ES-I3 (cell line): Measurements from ENCODE around the gene RBM27.
"Not testable (repeated sequence)": the region's sequence is repeated elsewhere in the genome, so short reads cannot be mapped to it uniquely, and the experiment has no call there.

ENCODE experiments used
- H3K36me3 ChIP-seq: 2 replicates; pipeline ENCODE4 v1.6.1; 2013; ENCODE audit warnings: mild to moderate bottlenecking, low read length, control low read depth, moderate library complexity; ENCODE audit not compliant: insufficient read depth
- H3K4me1 ChIP-seq: 2 replicates; pipeline ENCODE4 v1.6.1; 2013; ENCODE audit warnings: mild to moderate bottlenecking, control low read depth, low read length; ENCODE audit not compliant: insufficient read depth
- H3K9ac ChIP-seq: 2 replicates; pipeline ENCODE4 v1.6.1; 2013; ENCODE audit warnings: low read depth, mild to moderate bottlenecking, low read length, moderate library complexity
- H3K9me3 ChIP-seq: 2 replicates; pipeline ENCODE4 v1.6.1; 2013; ENCODE audit warnings: mild to moderate bottlenecking, low read length, moderate library complexity; ENCODE audit not compliant: control insufficient read depth, insufficient read depth

The RBM27 gene

DNA sequence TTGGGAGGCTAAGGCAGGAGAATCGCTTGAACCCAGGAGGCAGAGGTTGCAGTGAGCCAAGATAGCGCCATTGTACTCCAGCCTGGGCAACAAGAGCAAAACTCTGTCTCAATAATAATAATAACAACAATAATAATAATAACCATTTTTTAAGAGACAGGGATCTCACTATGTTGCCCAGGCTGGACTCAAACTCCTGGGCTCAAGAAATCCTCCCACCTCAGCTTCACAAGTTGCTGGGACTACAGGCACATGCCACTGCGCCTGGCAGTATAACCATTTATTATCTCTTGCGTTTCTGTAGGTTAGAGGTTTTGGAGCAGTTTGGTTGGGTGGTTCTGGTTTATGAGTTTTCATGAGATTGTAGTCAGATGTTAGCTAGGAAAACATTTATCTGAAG, 8.4 kb upstream of the RBM27 start:
- not testable (repeated sequence) for H3K9ac ChIP-seq, H3K36me3 ChIP-seq, H3K9me3 ChIP-seq, H3K4me1 ChIP-seq

DNA sequence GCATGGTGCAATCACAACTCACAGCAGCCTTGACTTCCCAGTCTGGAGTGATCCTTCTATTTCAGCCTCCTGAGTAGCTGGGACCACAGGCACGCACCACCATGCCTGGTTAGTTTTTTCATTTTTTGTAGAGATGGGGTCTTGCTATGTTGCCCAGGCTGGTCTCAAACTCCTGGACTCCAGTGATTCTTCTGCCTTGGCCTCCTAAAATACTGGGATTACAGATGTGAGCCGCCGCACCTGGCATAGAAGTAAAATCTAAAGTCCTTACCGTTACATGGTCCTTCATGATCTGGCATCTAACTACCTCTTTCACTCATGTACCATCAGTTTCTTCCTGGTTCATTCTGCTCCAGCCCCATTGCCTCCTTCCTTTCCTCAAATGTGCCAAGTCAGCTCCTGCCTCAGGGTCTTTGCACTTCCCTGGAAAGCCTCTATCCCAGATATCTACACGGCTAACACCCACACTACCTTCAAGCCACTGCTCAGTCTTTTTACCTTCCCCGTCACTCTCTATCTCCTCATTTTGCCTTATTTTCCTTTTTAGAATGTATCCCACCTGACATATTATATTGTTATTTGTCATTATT, 6.9 kb upstream of the RBM27 start:
- no peaks in the 10 kb centered on the region for H3K4me1 ChIP-seq
- no peaks in the 10 kb centered on the region for H3K36me3 ChIP-seq
- no peak overlapping the region for H3K9ac ChIP-seq
- no peaks in the 10 kb centered on the region for H3K9me3 ChIP-seq

DNA sequence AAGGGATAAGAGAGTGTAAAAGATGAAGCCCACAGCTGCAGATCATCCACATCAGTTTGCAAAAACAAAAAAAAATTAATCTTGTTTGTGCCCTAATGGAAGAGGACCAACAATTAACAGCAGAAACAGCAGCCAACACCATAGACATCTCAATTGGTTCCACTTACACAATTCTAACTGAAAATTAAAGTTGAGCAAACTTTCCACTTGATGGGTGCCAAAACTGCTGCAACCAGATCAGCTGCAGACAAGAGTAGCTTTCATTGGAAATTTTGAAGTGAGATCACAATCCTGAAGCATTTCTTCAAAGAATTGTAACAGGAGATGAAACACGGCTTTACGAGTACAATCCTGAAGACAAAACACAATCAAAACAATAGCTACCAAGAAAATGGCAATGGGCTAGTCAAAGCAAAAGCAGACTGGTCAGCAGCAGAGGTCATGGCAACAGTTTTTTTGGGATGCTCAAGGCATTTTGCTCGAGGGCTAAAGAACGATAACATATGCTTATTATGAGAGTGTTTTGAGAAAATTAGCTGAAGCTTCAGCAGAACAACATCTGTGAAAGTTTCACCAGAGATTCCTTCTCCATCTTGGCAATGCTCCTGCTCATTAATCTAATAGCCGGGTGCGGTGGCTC, 4.1 kb upstream of the RBM27 start:
- H3K9me3 ChIP-seq = no peaks in the 10 kb centered on the region
- H3K4me1 ChIP-seq = no peaks in the 10 kb centered on the region
- no peak overlapping the region for H3K9ac ChIP-seq
- no peaks in the 10 kb centered on the region for H3K36me3 ChIP-seq

DNA sequence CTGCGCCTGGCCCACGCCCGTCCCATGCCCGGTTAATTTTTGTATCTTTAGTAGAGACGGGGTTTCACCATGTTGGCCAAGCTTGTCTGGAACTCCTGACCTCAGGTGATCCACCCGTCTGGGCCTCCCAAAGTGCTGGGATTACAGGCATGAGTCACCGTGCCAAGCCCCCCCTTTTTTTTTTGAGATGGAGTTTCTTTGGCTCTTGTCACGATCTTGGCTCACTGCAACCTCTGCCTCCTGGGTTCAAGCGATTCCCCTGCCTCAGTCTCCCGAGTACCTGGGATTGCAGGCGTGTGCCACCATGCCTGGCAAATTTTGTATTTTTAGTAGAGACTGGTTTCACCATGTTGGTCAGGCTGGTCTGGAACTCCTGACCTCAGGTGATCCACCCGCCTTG, 1.6 kb upstream of the RBM27 start:
- not testable (repeated sequence) for H3K4me1 ChIP-seq, H3K36me3 ChIP-seq, H3K9ac ChIP-seq, H3K9me3 ChIP-seq

DNA sequence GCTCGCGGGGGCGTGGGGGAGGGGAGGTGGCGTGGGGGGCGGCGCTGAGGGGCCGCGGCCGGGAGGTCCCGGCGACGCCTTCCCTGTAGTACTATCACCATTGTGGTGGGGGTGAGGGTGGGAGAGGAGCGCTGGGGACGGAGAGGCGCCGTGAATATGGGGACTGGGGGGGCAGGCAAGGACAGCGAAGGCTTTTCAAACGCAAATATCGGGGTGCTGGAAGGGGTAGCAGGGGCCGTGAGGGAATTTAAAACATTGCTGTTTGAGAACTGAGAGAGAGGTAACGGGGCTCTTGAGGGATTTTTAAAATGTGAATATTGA, 427 bp downstream of the RBM27 start:
- Histone ChIP-seq H3K9me3 (no peaks in the 10 kb centered on the region), H3K9ac (peak overlapping the region; percentile 92), H3K4me1 (no peaks in the 10 kb centered on the region), H3K36me3 (no peaks in the 10 kb centered on the region)

DNA sequence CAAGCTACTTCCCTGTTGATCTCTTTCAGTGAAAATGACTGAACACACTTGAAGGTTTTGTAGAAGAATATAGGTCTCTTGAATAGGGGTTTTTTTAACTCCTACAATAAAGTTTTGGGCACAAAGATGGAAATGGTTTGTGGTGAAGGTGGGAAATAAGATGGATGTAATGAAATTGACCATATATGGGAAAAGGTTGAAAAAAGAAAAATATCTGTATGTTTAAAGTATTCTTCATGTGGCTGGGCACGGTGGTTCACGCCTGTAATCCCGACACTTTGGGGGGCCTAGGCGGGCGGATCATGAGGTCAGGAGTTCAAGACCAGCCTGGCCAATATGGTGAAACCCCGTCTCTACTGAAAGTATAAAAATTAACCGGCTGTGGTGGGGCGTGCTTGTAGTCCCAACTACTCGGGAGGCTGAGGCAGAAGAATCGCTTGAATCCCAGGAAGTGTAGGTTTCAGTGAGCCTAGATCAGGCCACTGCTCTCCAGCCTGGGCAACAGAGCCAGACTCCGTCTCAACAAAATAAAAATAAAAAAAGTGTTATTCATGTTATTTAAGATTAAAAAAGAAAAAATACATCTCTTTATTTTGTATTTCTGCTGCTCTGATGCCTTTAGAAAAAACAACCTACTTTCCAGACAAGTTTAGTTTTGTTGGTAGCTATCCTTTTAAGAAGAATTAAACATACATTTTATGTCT, 2.2 kb downstream of the RBM27 start:
- Histone ChIP-seq H3K4me1 (no peaks in the 10 kb centered on the region), H3K36me3 (no peaks in the 10 kb centered on the region), H3K9ac (peak overlapping the region; percentile 14; the same call in 1 of the 2 replicates), H3K9me3 (no peaks in the 10 kb centered on the region)

DNA sequence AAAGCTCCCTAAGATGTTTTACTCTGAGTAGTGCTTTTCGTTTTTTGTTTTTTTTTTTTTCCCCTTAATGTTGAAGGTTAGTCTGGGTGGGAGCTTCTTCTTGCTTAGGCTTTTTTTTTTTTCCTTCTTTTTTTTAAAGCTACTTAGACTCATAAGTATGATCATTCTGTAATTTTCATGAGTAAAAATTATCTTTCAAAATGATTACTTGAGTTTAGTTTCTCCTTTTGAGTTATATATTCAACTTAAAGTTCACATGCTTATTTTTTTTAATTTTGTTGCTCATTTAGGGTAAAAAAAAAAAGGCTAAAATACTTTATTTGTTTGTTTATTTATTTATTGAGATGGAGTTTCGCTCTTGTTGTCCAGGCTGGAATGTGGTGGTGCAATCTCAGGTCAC, 2.9 kb downstream of the RBM27 start:
- Histone ChIP-seq H3K4me1 (no peaks in the 10 kb centered on the region), H3K36me3 (no peaks in the 10 kb centered on the region), H3K9ac (no peak overlapping the region), H3K9me3 (no peaks in the 10 kb centered on the region)

DNA sequence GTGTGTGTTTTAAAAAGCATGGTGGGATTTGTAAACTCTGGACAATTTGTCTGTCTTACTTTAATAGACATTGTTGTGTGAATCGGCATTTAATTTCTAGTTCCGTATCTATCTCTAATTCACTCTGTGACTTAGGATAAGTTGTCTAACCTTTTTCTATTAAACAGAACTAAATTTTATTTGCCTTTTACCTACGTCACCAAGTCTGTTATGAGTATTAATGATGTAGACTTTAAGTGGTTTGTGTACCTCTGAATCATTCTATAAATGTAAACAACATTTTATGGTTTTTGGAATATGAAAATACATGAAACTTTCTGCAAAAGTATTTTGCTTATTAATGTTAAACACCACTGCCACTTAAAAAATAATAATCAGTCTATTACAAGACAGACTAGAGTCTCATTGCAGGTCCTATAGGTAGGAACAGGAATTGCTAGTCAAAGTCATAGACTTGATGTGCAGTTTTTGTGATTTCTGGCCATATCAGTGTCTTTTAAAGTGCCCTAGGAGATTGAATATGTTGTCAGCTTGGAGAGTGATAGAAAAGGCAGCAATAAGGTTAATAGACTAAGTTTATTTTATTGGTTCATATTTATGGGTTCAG, 5.6 kb downstream of the RBM27 start:
- Histone ChIP-seq H3K36me3 (no peaks in the 10 kb centered on the region), H3K9ac (no peak overlapping the region), H3K9me3 (no peaks in the 10 kb centered on the region), H3K4me1 (no peaks in the 10 kb centered on the region)

DNA sequence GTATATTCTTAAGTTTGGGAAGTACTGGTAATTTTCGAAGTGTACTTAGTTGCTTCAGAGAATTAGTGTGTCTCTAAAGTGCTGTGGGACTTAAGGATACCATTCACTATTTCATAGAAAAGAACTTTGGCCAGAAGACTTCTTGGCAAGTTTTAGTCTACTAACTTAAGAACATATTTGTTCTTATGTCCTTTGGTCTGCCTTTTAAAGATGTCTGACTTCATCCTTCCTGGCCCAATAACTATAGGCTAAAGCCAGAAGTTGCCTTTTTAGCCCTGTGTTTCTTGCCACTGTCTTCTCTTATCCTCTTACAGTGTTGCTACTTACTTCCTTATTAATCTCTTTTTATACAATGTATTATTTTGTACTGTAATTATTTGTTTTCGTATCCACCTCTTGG, 6.3 kb downstream of the RBM27 start:
- no peaks in the 10 kb centered on the region for H3K4me1 ChIP-seq
- no peaks in the 10 kb centered on the region for H3K36me3 ChIP-seq
- H3K9ac ChIP-seq = no peak overlapping the region
- no peaks in the 10 kb centered on the region for H3K9me3 ChIP-seq

DNA sequence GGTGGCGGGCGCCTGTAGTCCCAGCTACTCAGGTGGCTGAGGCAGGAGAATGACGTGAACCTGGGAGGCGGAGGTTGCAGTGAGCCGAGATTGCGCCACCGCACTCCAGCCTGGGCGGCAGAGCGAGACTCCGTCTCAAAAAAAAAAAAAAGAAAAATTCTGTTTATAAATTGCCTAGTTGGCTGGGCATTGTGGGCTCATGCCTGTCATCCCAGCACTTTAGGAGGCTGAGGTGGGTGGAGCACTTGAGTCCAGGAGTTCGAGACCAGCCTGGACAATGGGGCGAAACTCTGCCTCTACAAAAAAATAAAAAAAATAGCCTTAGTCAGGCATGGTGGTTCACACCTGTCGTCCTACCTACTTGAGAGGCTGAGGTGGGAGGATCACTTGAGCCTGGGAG, 7.4 kb downstream of the RBM27 start:
- not testable (repeated sequence) for H3K4me1 ChIP-seq, H3K9me3 ChIP-seq, H3K9ac ChIP-seq, H3K36me3 ChIP-seq

DNA sequence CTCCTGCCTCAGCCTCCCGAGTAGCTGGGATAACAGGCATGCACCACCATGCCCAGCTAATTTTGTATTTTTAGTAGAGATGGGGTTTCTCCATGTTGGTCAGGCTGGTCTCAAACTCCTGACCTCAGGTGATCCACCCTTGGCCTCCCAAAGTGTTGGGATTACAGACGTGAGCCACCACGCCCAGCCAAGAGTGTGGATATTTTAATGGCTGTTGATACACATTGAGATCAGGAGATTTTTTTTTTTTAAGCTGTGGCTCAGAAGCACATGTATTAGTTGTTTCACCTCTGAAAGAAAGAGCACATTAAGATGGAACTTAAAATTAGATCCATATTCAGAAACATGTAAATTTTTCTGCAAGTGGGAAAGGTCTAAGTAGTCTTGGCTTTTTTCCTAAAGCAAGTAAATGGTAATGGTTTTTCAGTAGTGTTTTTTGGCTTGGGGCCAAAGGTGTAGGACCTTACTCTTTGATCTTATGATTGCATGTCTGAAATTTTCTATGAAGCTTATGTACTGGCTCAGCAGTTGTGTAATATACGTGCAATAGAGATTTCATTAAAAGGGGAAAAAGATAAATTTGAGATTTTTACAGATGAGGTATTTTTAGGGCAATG, 9.9 kb downstream of the RBM27 start:
- H3K9ac ChIP-seq = no peak overlapping the region
- no peaks in the 10 kb centered on the region for H3K36me3 ChIP-seq
- no peaks in the 10 kb centered on the region for H3K9me3 ChIP-seq
- no peaks in the 10 kb centered on the region for H3K4me1 ChIP-seq

DNA sequence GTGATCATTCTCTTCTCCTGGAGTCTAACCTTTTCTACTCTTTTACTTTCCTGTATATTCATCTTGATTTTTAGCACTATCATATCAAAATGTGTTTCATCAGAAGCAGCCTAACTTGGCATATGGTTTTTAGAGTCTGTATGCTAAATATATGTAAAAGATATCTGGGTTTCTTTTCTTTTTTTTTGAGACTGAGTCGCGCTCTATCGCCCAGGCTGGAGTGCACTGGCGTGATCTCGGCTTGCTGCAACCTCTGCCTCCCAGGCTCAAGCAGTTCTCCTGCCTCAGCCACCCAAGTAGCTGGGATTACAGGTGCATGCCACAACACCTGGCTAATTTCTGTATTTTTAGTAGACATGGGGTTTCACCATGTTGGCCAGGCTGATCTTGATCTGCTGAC, 11.5 kb downstream of the RBM27 start:
- not testable (repeated sequence) for H3K9ac ChIP-seq, H3K4me1 ChIP-seq, H3K36me3 ChIP-seq, H3K9me3 ChIP-seq

DNA sequence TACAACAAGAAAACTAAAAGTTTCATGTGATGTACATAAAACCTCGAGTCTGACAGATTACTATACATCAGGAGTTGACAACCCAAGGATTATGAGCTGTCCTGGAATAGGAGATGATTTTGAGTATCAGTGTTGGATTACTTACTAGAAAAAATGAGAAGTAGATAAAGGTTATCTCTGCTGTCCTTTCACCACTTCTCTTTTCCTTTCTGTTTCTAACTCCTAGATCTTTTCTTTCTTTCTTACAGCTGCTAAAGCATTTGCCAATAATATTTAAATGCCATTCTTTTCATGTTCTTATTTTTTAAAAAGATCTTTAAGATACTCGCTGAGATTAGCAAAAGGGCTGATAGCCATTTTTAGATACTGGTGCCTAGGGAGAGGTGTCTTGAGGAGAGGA, 14.8 kb downstream of the RBM27 start:
- Histone ChIP-seq H3K36me3 (no peaks in the 10 kb centered on the region), H3K9me3 (no peaks in the 10 kb centered on the region), H3K9ac (no peak overlapping the region), H3K4me1 (no peaks in the 10 kb centered on the region)

DNA sequence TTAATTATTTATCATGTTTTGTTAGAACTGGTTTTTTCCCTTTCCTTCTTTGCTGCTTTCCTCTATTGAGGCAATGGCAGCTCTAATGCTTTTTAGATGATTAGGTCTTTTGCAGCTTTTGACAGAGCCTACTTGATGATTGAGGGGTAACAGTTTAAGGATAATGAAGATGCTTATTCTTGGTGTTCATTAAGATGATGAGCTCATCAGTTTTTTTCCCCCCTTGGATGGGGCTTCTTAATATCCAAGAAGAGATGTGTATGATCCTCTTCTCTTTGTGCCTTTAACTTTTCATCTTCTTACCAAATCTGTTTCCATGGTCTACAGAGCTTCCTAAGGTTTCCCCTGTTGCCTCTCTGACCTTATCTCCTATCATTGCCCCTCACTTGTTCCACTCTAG, 15.8 kb downstream of the RBM27 start:
- no peaks in the 10 kb centered on the region for H3K36me3 ChIP-seq
- no peaks in the 10 kb centered on the region for H3K9me3 ChIP-seq
- H3K9ac ChIP-seq = no peak overlapping the region
- no peaks in the 10 kb centered on the region for H3K4me1 ChIP-seq

DNA sequence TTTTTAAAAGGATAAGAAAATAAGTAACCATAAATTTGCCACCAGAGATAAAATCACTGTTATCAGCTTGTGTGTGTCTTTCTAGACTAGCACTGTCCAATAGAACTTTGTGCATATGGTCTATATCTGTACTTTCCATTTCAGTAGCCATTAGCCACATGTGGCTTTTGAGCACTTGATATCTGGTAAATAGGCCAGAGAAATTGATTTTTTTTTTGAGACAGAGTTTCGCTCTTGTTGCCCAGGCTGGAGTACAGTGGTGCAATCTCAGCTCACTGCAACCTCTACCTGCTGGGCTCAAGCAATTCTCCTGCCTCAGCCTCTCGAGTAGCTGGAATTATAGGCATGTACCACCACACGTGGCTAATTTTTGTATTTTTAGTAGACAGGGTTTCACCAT, 17.8 kb downstream of the RBM27 start:
- Histone ChIP-seq H3K4me1 (no peaks in the 10 kb centered on the region), H3K9ac (no peak overlapping the region), H3K9me3 (no peaks in the 10 kb centered on the region), H3K36me3 (no peaks in the 10 kb centered on the region)
